SK-N-SH (cell line): ENCODE data around the gene FOXP1. TPM values are rescaled to one million over a fixed set of nuclear protein-coding genes. Genes with fewer than 3 reads are reported as not detected.

ENCODE experiments used
- CTCF ChIA-PET: fragments of 300-600, 350-600 bp; formaldehyde crosslinking; extraction: SDS; loops from one replicate; lab custom pipeline; 2021; lab: Yijun Ruan, JAX
- POLR2A ChIA-PET: fragments of 350-600 bp; sonication (Branson Sonifier 250); formaldehyde crosslinking; extraction: SDS; loops from one replicate; lab custom pipeline; 2020; ENCODE audit warnings: antibody characterized with exemption, inconsistent platforms; lab: Yijun Ruan, JAX
- DNase-seq: peaks from one replicate; pipeline ENCODE4 v3.0.0; 2012
- H2AFZ ChIP-seq: fragments of 200-600 bp; sonication (generic); 2 replicates; pipeline ENCODE4 v1.8.1; 2016; ENCODE audit warnings: antibody characterized with exemption, mild to moderate bottlenecking, low read depth
- H3F3A ChIP-seq: fragments of 200-600 bp; sonication (generic); replicated peaks from 2 replicates; pipeline ENCODE3; 2016; ENCODE audit warnings: antibody characterized with exemption, mild to moderate bottlenecking; ENCODE audit not compliant: insufficient read depth
- H3K27ac ChIP-seq, 2 experiments: fragments of 200-500 bp in 1 of 2; fragments of 200-600 bp in 1 of 2; sonication (Bioruptor generic) in 1 of 2; sonication (generic), shearing (Covaris generic) in 1 of 2; 2 replicates each; pipeline versions ENCODE4 v1.5.1 to v1.6.1; 2014 to 2016; ENCODE audit warnings: low read depth in 2 of 2, inconsistent platforms in 1 of 2, low read length in 1 of 2, mild to moderate bottlenecking in 1 of 2, mixed read lengths in 1 of 2
- H3K27me3 ChIP-seq: fragments of 200-600 bp; sonication (generic), shearing (Covaris generic); 2 replicates; pipeline ENCODE4 v1.6.1; 2016; ENCODE audit warnings: mixed run types; ENCODE audit not compliant: insufficient read depth
- H3K36me3 ChIP-seq, 2 experiments: fragments of 200-500 bp in 1 of 2; fragments of 200-600 bp in 1 of 2; sonication (Bioruptor generic) in 1 of 2; sonication (generic) in 1 of 2; replicated peaks in 1 of 2; 2 replicates each; pipeline versions ENCODE3 to v1.5.1; 2014 to 2016; ENCODE audit warnings: low read length in 1 of 2, mild to moderate bottlenecking in 1 of 2; ENCODE audit not compliant: insufficient read depth in 2 of 2, control insufficient read depth in 1 of 2
- H3K4me1 ChIP-seq, 2 experiments: fragments of 200-500 bp in 1 of 2; fragments of 200-600 bp in 1 of 2; sonication (Bioruptor generic) in 1 of 2; sonication (generic), shearing (Covaris generic) in 1 of 2; 2 replicates each; pipeline versions ENCODE4 v1.5.1 to v1.6.1; 2014 to 2016; ENCODE audit warnings: low read depth in 1 of 2, low read length in 1 of 2, mixed run types in 1 of 2; ENCODE audit not compliant: insufficient read depth in 2 of 2, control insufficient read depth in 1 of 2
- H3K4me2 ChIP-seq: fragments of 200-600 bp; sonication (generic), shearing (Covaris generic); 2 replicates; pipeline ENCODE4 v1.6.1; 2017; ENCODE audit warnings: mixed run types
- H3K4me3 ChIP-seq, 2 experiments: fragments of 200-500 bp in 1 of 2; fragments of 200-600 bp in 1 of 2; sonication (Bioruptor generic) in 1 of 2; sonication (generic), shearing (Covaris generic) in 1 of 2; 2 replicates each; pipeline versions ENCODE4 v1.5.1 to v1.8.1; 2014 to 2016; ENCODE audit warnings: low read depth in 2 of 2, inconsistent platforms in 1 of 2, low read length in 1 of 2, mild to moderate bottlenecking in 1 of 2, mixed read lengths in 1 of 2, moderate library complexity in 1 of 2
- H3K79me2 ChIP-seq: fragments of 200-600 bp; sonication (generic); 2 replicates; pipeline ENCODE4 v1.8.1; 2017; ENCODE audit warnings: mild to moderate bottlenecking; ENCODE audit not compliant: insufficient read depth
- H3K9ac ChIP-seq: fragments of 200-600 bp; sonication (generic); 2 replicates; pipeline ENCODE4 v1.6.1; 2017; ENCODE audit warnings: mixed run types
- H3K9me2 ChIP-seq: fragments of 200-600 bp; sonication (generic); 2 replicates; pipeline ENCODE4 v1.6.1; 2017; ENCODE audit warnings: mixed run types
- H3K9me3 ChIP-seq: fragments of 200-600 bp; sonication (generic); 2 replicates; pipeline ENCODE4 v1.6.1; 2017; ENCODE audit warnings: mixed run types, mild to moderate bottlenecking, moderate library complexity
- H4K20me1 ChIP-seq: fragments of 200-600 bp; sonication (generic); 2 replicates; pipeline ENCODE4 v1.6.1; 2017; ENCODE audit warnings: mild to moderate bottlenecking, mixed run types; ENCODE audit not compliant: insufficient read depth
- CHD2 ChIP-seq: fragments of 150-350 bp; IDR thresholded peaks from 2 replicates; pipeline ENCODE4 v1.6.1; 2018; ENCODE audit warnings: low read length; ENCODE audit not compliant: partially characterized antibody
- CTCF ChIP-seq: fragments of 200-600 bp; sonication (generic); IDR thresholded peaks from 2 replicates; pipeline ENCODE4 v1.6.1; 2017; ENCODE audit warnings: antibody characterized with exemption, mild to moderate bottlenecking, moderate library complexity
- ELF1 ChIP-seq: IDR thresholded peaks from 2 replicates; pipeline ENCODE4 v1.4.0; 2012
- EP300 ChIP-seq, 2 experiments: IDR thresholded peaks; 2 replicates each; pipeline versions ENCODE4 v1.4.0 to v1.6.1; 2012; ENCODE audit warnings: borderline replicate concordance in 1 of 2, low read depth in 1 of 2, low read length in 1 of 2
- FOXJ3 ChIP-seq: sonication (generic); formaldehyde crosslinking; IDR thresholded peaks from 2 replicates; pipeline ENCODE4 v1.5.1; 2020; ENCODE audit warnings: mild to moderate bottlenecking, missing genetic modification reagents
- FOXM1 ChIP-seq: IDR thresholded peaks from 2 replicates; pipeline ENCODE4 v1.4.0; 2012; ENCODE audit warnings: low read depth, mild to moderate bottlenecking
- JUND ChIP-seq: IDR thresholded peaks from 2 replicates; pipeline ENCODE4 v1.4.0; 2012
- MAX ChIP-seq: IDR thresholded peaks from 2 replicates; pipeline ENCODE4 v1.4.0; 2012; ENCODE audit warnings: low read depth
- MEF2A ChIP-seq: IDR thresholded peaks from 2 replicates; pipeline ENCODE4 v1.4.0; 2012; ENCODE audit warnings: low read depth, borderline replicate concordance
- MXI1 ChIP-seq: IDR thresholded peaks from 2 replicates; pipeline ENCODE4 v1.6.1; 2012; ENCODE audit warnings: mild to moderate bottlenecking, low read depth, low read length, improper control_type of control experiment
- NRF1 ChIP-seq: IDR thresholded peaks from 2 replicates; pipeline ENCODE4 v1.6.1; 2012; ENCODE audit warnings: low read depth, mild to moderate bottlenecking, low read length
- PBX3 ChIP-seq: IDR thresholded peaks from 2 replicates; pipeline ENCODE4; 2012
- RFX5 ChIP-seq: IDR thresholded peaks from 2 replicates; pipeline ENCODE4 v1.6.1; 2012; ENCODE audit warnings: mild to moderate bottlenecking, improper control_type of control experiment, low read length
- SIN3A ChIP-seq: IDR thresholded peaks from 2 replicates; pipeline ENCODE4 v1.6.1; 2012; ENCODE audit warnings: low read depth, mild to moderate bottlenecking, low read length, moderate library complexity, borderline replicate concordance
- SMC3 ChIP-seq: IDR thresholded peaks from 2 replicates; pipeline ENCODE4 v1.6.1; 2012; ENCODE audit warnings: low read depth, low read length, improper control_type of control experiment
- TCF12 ChIP-seq: IDR thresholded peaks from 2 replicates; pipeline ENCODE4 v1.4.0; 2012
- TEAD4 ChIP-seq: IDR thresholded peaks from 2 replicates; pipeline ENCODE4 v1.4.0; 2012; ENCODE audit warnings: mild to moderate bottlenecking, borderline replicate concordance; ENCODE audit not compliant: insufficient read depth
- USF1 ChIP-seq: IDR thresholded peaks from 2 replicates; pipeline ENCODE4 v1.4.0; 2012; ENCODE audit warnings: low read depth, borderline replicate concordance
- YY1 ChIP-seq: IDR thresholded peaks from 2 replicates; pipeline ENCODE4 v1.4.0; 2012; ENCODE audit warnings: low read depth, mild to moderate bottlenecking
- WGBS: methylation state at CpG from one replicate; pipeline ENCODE4 v1.1.6; 2017; ENCODE audit warnings: low lambda C conversion rate; 5-methylcytosine and 5-hydroxymethylcytosine counted together
- polyA plus RNA-seq, 3 experiments: library from polyadenylated mRNA; depleted of rRNA; stranded (reverse); fragments of >200 nt; gene quantifications; 2 replicates each; pipeline ENCODE4 v1.2.3, GENCODE V29; 2012

FOXP1 gene
- polyA plus RNA-seq, 1 of the 3 experiments (the other 2 are of a cell fraction) = 8.8 TPM

- Histone ChIP-seq H3K4me1 (peaks cover 11 to 13% of the 10 kb centered on the region in 2 experiments), H3K79me2 (peaks cover 82% of the 10 kb centered on the region), H3K4me2 (no peak overlapping the region), H3K27me3 (no peaks in the 10 kb centered on the region), H4K20me1 (no peaks in the 10 kb centered on the region), H3K9ac (no peak overlapping the region), H3K36me3 (no peaks in the 10 kb centered on the region), H3K9me3 (no peaks in the 10 kb centered on the region), H3K27ac (no peak overlapping the region), H3K4me3 (no peak overlapping the region), H3F3A (peaks cover 6% of the 10 kb centered on the region), H2AFZ (no peak overlapping the region), H3K9me2 (no peaks in the 10 kb centered on the region)
- 91% methylated on average over 1 of the region's 2 CpGs for WGBS
- POLR2A ChIA-PET = no interaction called here
- DNase-seq = no peak
- CTCF ChIA-PET = no interaction called here
- TF ChIP-seq TCF12 = no peak
- TF ChIP-seq CTCF = no peak
- TF ChIP-seq PBX3 = no peak
- TF ChIP-seq MXI1 = no peak
- no peak for TF ChIP-seq FOXJ3 (CRISPR knock-in tag)
- TF ChIP-seq ELF1 = no peak
- no peak for TF ChIP-seq USF1
- no peak for TF ChIP-seq CHD2
- no peak for TF ChIP-seq NRF1
- TF ChIP-seq MAX = no peak
- no peak for TF ChIP-seq MEF2A
- TF ChIP-seq SMC3 = no peak
- no peak for TF ChIP-seq EP300 (IDR thresholded peaks at IDR 0.05; ENCODE audit: borderline replicate concordance in 1 of 2, low read depth in 1 of 2, low read length in 1 of 2)
- TF ChIP-seq RFX5 = no peak
- no peak for TF ChIP-seq JUND
- no peak for TF ChIP-seq SIN3A
- no peak for TF ChIP-seq TEAD4
- no peak for TF ChIP-seq YY1
- no peak for TF ChIP-seq FOXM1
These were observed 189.8 kb downstream of the FOXP1 start for GRCh38 chr3:71393745-71394144.
